WTC11 (cell line): ENCODE data around the gene GALNT6.

Source experiments
- CBFB ChIP-seq: sonication (generic); formaldehyde crosslinking; IDR thresholded peaks from 2 replicates; pipeline ENCODE4 v1.8.1; 2022; ENCODE audit warnings: mild to moderate bottlenecking, low read depth, missing genetic modification reagents
- CREB1 ChIP-seq: sonication (generic); formaldehyde crosslinking; IDR thresholded peaks from 2 replicates; pipeline ENCODE4 v1.8.0; 2023; ENCODE audit warnings: mild to moderate bottlenecking, missing genetic modification reagents
- FOXK1 ChIP-seq: sonication (generic); formaldehyde crosslinking; IDR thresholded peaks from 2 replicates; pipeline ENCODE4 v1.8.0; 2022; ENCODE audit warnings: mild to moderate bottlenecking, moderate library complexity, missing genetic modification reagents
- GRHL2 ChIP-seq: fragments of 250-450 bp; sonication (Bioruptor Pico); IDR thresholded peaks from 2 replicates; pipeline ENCODE4 v1.8.0; 2022; ENCODE audit warnings: mild to moderate bottlenecking, moderate library complexity; ENCODE audit not compliant: insufficient replicate concordance, severe bottlenecking
- NFE2L1 ChIP-seq: sonication (generic); formaldehyde crosslinking; IDR thresholded peaks from 2 replicates; pipeline ENCODE4 v1.8.1; 2023; ENCODE audit warnings: missing genetic modification reagents
- RELA ChIP-seq: sonication (generic); formaldehyde crosslinking; IDR thresholded peaks from 2 replicates; pipeline ENCODE4 v1.8.1; 2022; ENCODE audit warnings: missing genetic modification reagents, mild to moderate bottlenecking, borderline replicate concordance
- TP53 ChIP-seq: sonication (generic); formaldehyde crosslinking; IDR thresholded peaks from 2 replicates; pipeline ENCODE4 v1.8.1; 2023; ENCODE audit warnings: mild to moderate bottlenecking, missing genetic modification reagents
- ZBTB21 ChIP-seq: sonication (generic); formaldehyde crosslinking; IDR thresholded peaks from 2 replicates; pipeline ENCODE4 v1.8.1; 2023; ENCODE audit warnings: mild to moderate bottlenecking, missing genetic modification reagents, borderline replicate concordance
- TF ChIP-seq, protein P1 (sequence below): fragments of 200-600 bp; IDR thresholded peaks from 2 replicates; pipeline ENCODE4 v1.8.0; 2022; ENCODE audit warnings: antibody characterized with exemption
- TF ChIP-seq, protein P2 (sequence below): sonication (generic); formaldehyde crosslinking; IDR thresholded peaks from 2 replicates; pipeline ENCODE4 v1.8.0; 2022; ENCODE audit warnings: mild to moderate bottlenecking, missing genetic modification reagents
- TF ChIP-seq, protein P3 (sequence below): sonication (generic); formaldehyde crosslinking; IDR thresholded peaks from 2 replicates; pipeline ENCODE4 v1.8.1; 2022; ENCODE audit warnings: low read depth, missing genetic modification reagents, borderline replicate concordance
- TF ChIP-seq, protein P4 (sequence below): sonication (generic); formaldehyde crosslinking; IDR thresholded peaks from 2 replicates; pipeline ENCODE4 v1.8.0; 2022; ENCODE audit warnings: mild to moderate bottlenecking, missing genetic modification reagents
- TF ChIP-seq, protein P5 (sequence below): sonication (generic); formaldehyde crosslinking; IDR thresholded peaks from 2 replicates; pipeline ENCODE4 v1.8.0; 2022; ENCODE audit warnings: missing genetic modification reagents

DNA sequence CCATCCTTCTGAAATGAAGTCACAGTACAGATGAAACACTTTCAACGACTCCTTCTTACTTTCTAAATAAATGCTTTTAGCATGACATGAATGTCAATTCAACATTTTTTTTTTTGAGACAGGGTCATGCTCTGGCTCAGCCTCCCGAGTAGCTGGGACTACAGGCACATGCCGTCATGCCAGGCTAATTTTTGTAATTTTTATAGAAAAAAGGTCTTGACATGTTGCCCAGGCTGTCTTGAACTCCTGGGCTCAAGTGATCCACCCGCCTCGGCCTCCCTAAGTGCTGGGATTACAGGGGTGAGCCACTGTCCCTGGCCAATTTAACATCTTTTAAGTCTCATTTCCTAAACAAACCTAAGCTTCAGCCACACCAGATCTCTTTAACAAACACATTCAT is 16.4 kb downstream of the GALNT6 start:
- TF ChIP-seq, protein P1, sequence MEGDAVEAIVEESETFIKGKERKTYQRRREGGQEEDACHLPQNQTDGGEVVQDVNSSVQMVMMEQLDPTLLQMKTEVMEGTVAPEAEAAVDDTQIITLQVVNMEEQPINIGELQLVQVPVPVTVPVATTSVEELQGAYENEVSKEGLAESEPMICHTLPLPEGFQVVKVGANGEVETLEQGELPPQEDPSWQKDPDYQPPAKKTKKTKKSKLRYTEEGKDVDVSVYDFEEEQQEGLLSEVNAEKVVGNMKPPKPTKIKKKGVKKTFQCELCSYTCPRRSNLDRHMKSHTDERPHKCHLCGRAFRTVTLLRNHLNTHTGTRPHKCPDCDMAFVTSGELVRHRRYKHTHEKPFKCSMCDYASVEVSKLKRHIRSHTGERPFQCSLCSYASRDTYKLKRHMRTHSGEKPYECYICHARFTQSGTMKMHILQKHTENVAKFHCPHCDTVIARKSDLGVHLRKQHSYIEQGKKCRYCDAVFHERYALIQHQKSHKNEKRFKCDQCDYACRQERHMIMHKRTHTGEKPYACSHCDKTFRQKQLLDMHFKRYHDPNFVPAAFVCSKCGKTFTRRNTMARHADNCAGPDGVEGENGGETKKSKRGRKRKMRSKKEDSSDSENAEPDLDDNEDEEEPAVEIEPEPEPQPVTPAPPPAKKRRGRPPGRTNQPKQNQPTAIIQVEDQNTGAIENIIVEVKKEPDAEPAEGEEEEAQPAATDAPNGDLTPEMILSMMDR = no peak
- TF ChIP-seq NFE2L1 (CRISPR knock-in tag) = no peak
- TF ChIP-seq, protein P2, sequence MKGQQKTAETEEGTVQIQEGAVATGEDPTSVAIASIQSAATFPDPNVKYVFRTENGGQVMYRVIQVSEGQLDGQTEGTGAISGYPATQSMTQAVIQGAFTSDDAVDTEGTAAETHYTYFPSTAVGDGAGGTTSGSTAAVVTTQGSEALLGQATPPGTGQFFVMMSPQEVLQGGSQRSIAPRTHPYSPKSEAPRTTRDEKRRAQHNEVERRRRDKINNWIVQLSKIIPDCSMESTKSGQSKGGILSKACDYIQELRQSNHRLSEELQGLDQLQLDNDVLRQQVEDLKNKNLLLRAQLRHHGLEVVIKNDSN (CRISPR knock-in tag) = no peak
- no peak for TF ChIP-seq FOXK1 (CRISPR knock-in tag)
- no peak for TF ChIP-seq TP53 (CRISPR knock-in tag)
- no peak for TF ChIP-seq GRHL2 (CRISPR knock-in tag)
- TF ChIP-seq, protein P3, sequence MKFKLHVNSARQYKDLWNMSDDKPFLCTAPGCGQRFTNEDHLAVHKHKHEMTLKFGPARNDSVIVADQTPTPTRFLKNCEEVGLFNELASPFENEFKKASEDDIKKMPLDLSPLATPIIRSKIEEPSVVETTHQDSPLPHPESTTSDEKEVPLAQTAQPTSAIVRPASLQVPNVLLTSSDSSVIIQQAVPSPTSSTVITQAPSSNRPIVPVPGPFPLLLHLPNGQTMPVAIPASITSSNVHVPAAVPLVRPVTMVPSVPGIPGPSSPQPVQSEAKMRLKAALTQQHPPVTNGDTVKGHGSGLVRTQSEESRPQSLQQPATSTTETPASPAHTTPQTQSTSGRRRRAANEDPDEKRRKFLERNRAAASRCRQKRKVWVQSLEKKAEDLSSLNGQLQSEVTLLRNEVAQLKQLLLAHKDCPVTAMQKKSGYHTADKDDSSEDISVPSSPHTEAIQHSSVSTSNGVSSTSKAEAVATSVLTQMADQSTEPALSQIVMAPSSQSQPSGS (CRISPR knock-in tag) = no peak
- TF ChIP-seq CREB1 (CRISPR knock-in tag) = no peak
- TF ChIP-seq RELA = no peak
- TF ChIP-seq, protein P4, sequence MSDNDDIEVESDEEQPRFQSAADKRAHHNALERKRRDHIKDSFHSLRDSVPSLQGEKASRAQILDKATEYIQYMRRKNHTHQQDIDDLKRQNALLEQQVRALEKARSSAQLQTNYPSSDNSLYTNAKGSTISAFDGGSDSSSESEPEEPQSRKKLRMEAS (CRISPR knock-in tag) = no peak
- TF ChIP-seq CBFB (CRISPR knock-in tag) = no peak
- TF ChIP-seq ZBTB21 = no peak
- TF ChIP-seq, protein P5, sequence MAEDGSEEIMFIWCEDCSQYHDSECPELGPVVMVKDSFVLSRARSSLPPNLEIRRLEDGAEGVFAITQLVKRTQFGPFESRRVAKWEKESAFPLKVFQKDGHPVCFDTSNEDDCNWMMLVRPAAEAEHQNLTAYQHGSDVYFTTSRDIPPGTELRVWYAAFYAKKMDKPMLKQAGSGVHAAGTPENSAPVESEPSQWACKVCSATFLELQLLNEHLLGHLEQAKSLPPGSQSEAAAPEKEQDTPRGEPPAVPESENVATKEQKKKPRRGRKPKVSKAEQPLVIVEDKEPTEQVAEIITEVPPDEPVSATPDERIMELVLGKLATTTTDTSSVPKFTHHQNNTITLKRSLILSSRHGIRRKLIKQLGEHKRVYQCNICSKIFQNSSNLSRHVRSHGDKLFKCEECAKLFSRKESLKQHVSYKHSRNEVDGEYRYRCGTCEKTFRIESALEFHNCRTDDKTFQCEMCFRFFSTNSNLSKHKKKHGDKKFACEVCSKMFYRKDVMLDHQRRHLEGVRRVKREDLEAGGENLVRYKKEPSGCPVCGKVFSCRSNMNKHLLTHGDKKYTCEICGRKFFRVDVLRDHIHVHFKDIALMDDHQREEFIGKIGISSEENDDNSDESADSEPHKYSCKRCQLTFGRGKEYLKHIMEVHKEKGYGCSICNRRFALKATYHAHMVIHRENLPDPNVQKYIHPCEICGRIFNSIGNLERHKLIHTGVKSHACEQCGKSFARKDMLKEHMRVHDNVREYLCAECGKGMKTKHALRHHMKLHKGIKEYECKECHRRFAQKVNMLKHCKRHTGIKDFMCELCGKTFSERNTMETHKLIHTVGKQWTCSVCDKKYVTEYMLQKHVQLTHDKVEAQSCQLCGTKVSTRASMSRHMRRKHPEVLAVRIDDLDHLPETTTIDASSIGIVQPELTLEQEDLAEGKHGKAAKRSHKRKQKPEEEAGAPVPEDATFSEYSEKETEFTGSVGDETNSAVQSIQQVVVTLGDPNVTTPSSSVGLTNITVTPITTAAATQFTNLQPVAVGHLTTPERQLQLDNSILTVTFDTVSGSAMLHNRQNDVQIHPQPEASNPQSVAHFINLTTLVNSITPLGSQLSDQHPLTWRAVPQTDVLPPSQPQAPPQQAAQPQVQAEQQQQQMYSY (CRISPR knock-in tag) = no peak
